ENCODE data around the gene MROH2A. TPM values are rescaled to one million over a fixed set of nuclear protein-coding genes. Genes with fewer than 3 reads are reported as not detected.
A peak's percentile ranks its signal among the peaks of the same experiment; 100 is the strongest.

Gene MROH2A
- total and polyA plus RNA-seq, 4 experiments from 2014 or later: not detected

- DNase-seq: no peak
- intact Hi-C loops (cut with micrococcal nuclease): no loop called here
- no peaks in the 10 kb centered on the region for H3K9me3 ChIP-seq (ENCODE audit: control insufficient read depth in 1 of 2, low read length in 2 of 2)
- no peak overlapping the region for H3K4me3 Mint-ChIP-seq
- H3K27me3 Mint-ChIP-seq: peaks cover 4 to 7% of the 10 kb centered on the region in 2 donors
- H3K9me3 Mint-ChIP-seq: peaks cover 0 to 3% (median 0%) of the 10 kb centered on the region in 8 donors
- ChIA-PET POLR2A (ENCODE audit: partially characterized antibody) (no interaction called here), CTCF (ENCODE audit: partially characterized antibody) (no interaction called here)
- H3K4me3 ChIP-seq (ENCODE audit: low read length in 2 of 2): no peak overlapping the region
- H3K27ac Mint-ChIP-seq: no peak overlapping the region
- no peak overlapping the region for H3K27ac ChIP-seq (ENCODE audit: low read depth, low read length)
- peaks cover 0 to 2% (median 0%) of the 10 kb centered on the region in 4 donors for H3K4me1 Mint-ChIP-seq
- no peaks in the 10 kb centered on the region for H3K36me3 ChIP-seq (ENCODE audit: insufficient read depth, low read length)
- H3K4me1 ChIP-seq (ENCODE audit: insufficient read depth, low read length): no peaks in the 10 kb centered on the region
- H3K27me3 ChIP-seq (ENCODE audit: insufficient read depth, low read length): no peaks in the 10 kb centered on the region
- no peaks in the 10 kb centered on the region for H3K36me3 Mint-ChIP-seq
Measured at GRCh38 chr2:233795735-233796171, 17.6 kb downstream of the MROH2A start.

DNA sequence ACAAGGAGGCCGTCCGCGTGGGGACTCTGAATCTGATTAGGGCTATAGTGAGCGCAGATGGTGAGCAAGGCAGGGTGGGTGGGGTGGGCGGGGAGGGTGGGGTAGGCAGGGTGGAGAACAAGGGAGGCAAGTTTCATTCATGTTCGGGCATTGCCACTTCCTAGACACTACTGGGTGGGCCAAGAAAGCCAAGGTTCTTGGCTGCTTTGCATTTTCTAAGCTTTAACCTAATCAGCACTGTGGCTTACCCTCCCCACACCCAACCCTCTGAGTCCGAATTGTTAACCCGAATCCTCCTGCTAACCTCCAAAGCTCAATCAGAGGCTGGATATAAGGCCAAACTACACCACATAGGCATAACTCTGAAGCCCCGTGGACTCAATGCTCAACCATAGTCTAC, 18.1 kb downstream of the MROH2A start:
- no peaks in the 10 kb centered on the region for H3K27me3 ChIP-seq (ENCODE audit: insufficient read depth, low read length)
- CTCF ChIA-PET (ENCODE audit: partially characterized antibody): no interaction called here
- no peaks in the 10 kb centered on the region for H3K4me1 ChIP-seq (ENCODE audit: insufficient read depth, low read length)
- H3K4me1 Mint-ChIP-seq: peaks cover 0 to 2% (median 0%) of the 10 kb centered on the region in 4 donors
- H3K4me3 Mint-ChIP-seq: no peak overlapping the region
- POLR2A ChIA-PET (ENCODE audit: partially characterized antibody): no interaction called here
- H3K27me3 Mint-ChIP-seq: peaks cover 4 to 7% of the 10 kb centered on the region in 2 donors
- intact Hi-C loops (cut with micrococcal nuclease): no loop called here
- no peaks in the 10 kb centered on the region for H3K9me3 ChIP-seq (ENCODE audit: control insufficient read depth in 1 of 2, low read length in 2 of 2)
- peaks cover 0 to 3% (median 0%) of the 10 kb centered on the region in 8 donors for H3K9me3 Mint-ChIP-seq
- no peaks in the 10 kb centered on the region for H3K36me3 ChIP-seq (ENCODE audit: insufficient read depth, low read length)
- H3K27ac ChIP-seq (ENCODE audit: low read depth, low read length): no peak overlapping the region
- no peaks in the 10 kb centered on the region for H3K36me3 Mint-ChIP-seq
- H3K4me3 ChIP-seq (ENCODE audit: low read length in 2 of 2): no peak overlapping the region
- DNase-seq: no peak
- no peak overlapping the region for H3K27ac Mint-ChIP-seq

GRCh38 chr2:233798335-233799086, 20.4 kb downstream of the MROH2A start:
- POLR2A ChIA-PET (ENCODE audit: partially characterized antibody): no interaction called here
- H3K27ac ChIP-seq (ENCODE audit: low read depth, low read length): no peak overlapping the region

GRCh38 chr2:233799087-233799665, 21.0 kb downstream of the MROH2A start:
- no peaks in the 10 kb centered on the region for H3K9me3 Mint-ChIP-seq

More at GRCh38 chr2:233798335-233799086, 20.4 kb downstream of the MROH2A start:
- CTCF ChIA-PET (ENCODE audit: partially characterized antibody): no interaction called here
- Histone ChIP-seq H3K9me3 (ENCODE audit: control insufficient read depth in 1 of 2, low read length in 2 of 2) (no peaks in the 10 kb centered on the region), H3K4me1 (ENCODE audit: insufficient read depth, low read length) (no peaks in the 10 kb centered on the region), H3K27me3 (ENCODE audit: insufficient read depth, low read length) (no peaks in the 10 kb centered on the region), H3K36me3 (ENCODE audit: insufficient read depth, low read length) (no peaks in the 10 kb centered on the region), H3K4me3 (ENCODE audit: low read length in 2 of 2) (no peak overlapping the region)
- intact Hi-C loops (cut with micrococcal nuclease): no loop called here
- peak overlapping the region in 1 of 7 donors; percentile 27 for H3K27ac Mint-ChIP-seq
- H3K4me3 Mint-ChIP-seq: no peak overlapping the region
- DNase-seq: no peak
- H3K27me3 Mint-ChIP-seq: peaks cover 10 to 13% of the 10 kb centered on the region in 2 donors
- H3K4me1 Mint-ChIP-seq: no peaks in the 10 kb centered on the region
- no peaks in the 10 kb centered on the region for H3K36me3 Mint-ChIP-seq
- peaks cover 0 to under 1% (median 0%) of the 10 kb centered on the region in 8 donors for H3K9me3 Mint-ChIP-seq

DNA sequence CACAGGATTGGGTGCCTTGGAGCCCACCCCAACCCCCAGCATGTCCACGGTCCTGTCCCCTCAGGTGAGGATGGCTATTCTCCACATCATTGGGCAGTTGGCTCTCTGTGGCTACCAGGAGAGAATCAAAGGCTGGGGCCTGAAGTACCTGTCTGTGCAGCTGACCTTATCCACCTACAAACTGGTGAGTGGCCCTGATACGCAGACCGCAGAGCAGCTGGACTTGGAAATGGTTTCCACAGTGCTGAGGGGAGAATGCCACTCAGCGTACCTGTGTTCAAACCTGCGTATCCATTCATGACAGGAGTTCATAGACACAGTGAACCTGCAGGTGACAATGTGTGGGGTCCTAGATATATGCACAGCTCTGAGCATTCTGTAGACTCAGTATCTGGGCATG, 21.6 kb downstream of the MROH2A start:
- H3K36me3 Mint-ChIP-seq: no peaks in the 10 kb centered on the region
- no peaks in the 10 kb centered on the region for H3K4me1 ChIP-seq (ENCODE audit: insufficient read depth, low read length)
- no peak overlapping the region for H3K4me3 Mint-ChIP-seq
- intact Hi-C loops (cut with micrococcal nuclease): no loop called here
- no peaks in the 10 kb centered on the region for H3K27me3 ChIP-seq (ENCODE audit: insufficient read depth, low read length)
- no peak for DNase-seq
- no peaks in the 10 kb centered on the region for H3K4me1 Mint-ChIP-seq
- H3K27me3 Mint-ChIP-seq: peaks cover 10 to 17% of the 10 kb centered on the region in 2 donors
- no peaks in the 10 kb centered on the region for H3K36me3 ChIP-seq (ENCODE audit: insufficient read depth, low read length)
- H3K9me3 Mint-ChIP-seq: no peaks in the 10 kb centered on the region
- ChIA-PET CTCF (ENCODE audit: partially characterized antibody) (no interaction called here), POLR2A (ENCODE audit: partially characterized antibody) (no interaction called here)
- H3K27ac ChIP-seq (ENCODE audit: low read depth, low read length): no peak overlapping the region
- H3K4me3 ChIP-seq (ENCODE audit: low read length in 2 of 2): no peak overlapping the region
- no peak overlapping the region for H3K27ac Mint-ChIP-seq
- H3K9me3 ChIP-seq (ENCODE audit: control insufficient read depth in 1 of 2, low read length in 2 of 2): no peaks in the 10 kb centered on the region

More at GRCh38 chr2:233799087-233799665, 21.0 kb downstream of the MROH2A start:
- intact Hi-C loops (cut with micrococcal nuclease): no loop called here
- Mint-ChIP-seq H3K36me3 (no peaks in the 10 kb centered on the region), H3K4me3 (no peak overlapping the region), H3K27ac (peak overlapping the region in 1 of 7 donors; percentile 27), H3K27me3 (peaks cover 10 to 15% of the 10 kb centered on the region in 2 donors), H3K4me1 (no peaks in the 10 kb centered on the region)
- Histone ChIP-seq H3K27ac (ENCODE audit: low read depth, low read length) (no peak overlapping the region), H3K4me1 (ENCODE audit: insufficient read depth, low read length) (no peaks in the 10 kb centered on the region), H3K36me3 (ENCODE audit: insufficient read depth, low read length) (no peaks in the 10 kb centered on the region), H3K4me3 (ENCODE audit: low read length in 2 of 2) (no peak overlapping the region), H3K27me3 (ENCODE audit: insufficient read depth, low read length) (no peaks in the 10 kb centered on the region), H3K9me3 (ENCODE audit: control insufficient read depth in 1 of 2, low read length in 2 of 2) (no peaks in the 10 kb centered on the region)
- POLR2A ChIA-PET (ENCODE audit: partially characterized antibody): no interaction called here
- no peak for DNase-seq
- CTCF ChIA-PET (ENCODE audit: partially characterized antibody): no interaction called here

GRCh38 chr2:233800208-233800607, 22.1 kb downstream of the MROH2A start:
- H3K27me3 Mint-ChIP-seq: peaks cover 8 to 17% of the 10 kb centered on the region in 2 donors
- ChIA-PET CTCF (ENCODE audit: partially characterized antibody) (no interaction called here), POLR2A (ENCODE audit: partially characterized antibody) (no interaction called here)
- Histone ChIP-seq H3K27me3 (ENCODE audit: insufficient read depth, low read length) (no peaks in the 10 kb centered on the region), H3K36me3 (ENCODE audit: insufficient read depth, low read length) (no peaks in the 10 kb centered on the region), H3K27ac (ENCODE audit: low read depth, low read length) (no peak overlapping the region), H3K4me3 (ENCODE audit: low read length in 2 of 2) (no peak overlapping the region), H3K4me1 (ENCODE audit: insufficient read depth, low read length) (no peaks in the 10 kb centered on the region), H3K9me3 (ENCODE audit: control insufficient read depth in 1 of 2, low read length in 2 of 2) (no peaks in the 10 kb centered on the region)
- H3K9me3 Mint-ChIP-seq: no peaks in the 10 kb centered on the region
- no peak overlapping the region for H3K27ac Mint-ChIP-seq
- H3K4me3 Mint-ChIP-seq: no peak overlapping the region
- no peaks in the 10 kb centered on the region for H3K36me3 Mint-ChIP-seq
- intact Hi-C loops (cut with micrococcal nuclease): no loop called here
- H3K4me1 Mint-ChIP-seq: no peaks in the 10 kb centered on the region
- no peak for DNase-seq

DNA sequence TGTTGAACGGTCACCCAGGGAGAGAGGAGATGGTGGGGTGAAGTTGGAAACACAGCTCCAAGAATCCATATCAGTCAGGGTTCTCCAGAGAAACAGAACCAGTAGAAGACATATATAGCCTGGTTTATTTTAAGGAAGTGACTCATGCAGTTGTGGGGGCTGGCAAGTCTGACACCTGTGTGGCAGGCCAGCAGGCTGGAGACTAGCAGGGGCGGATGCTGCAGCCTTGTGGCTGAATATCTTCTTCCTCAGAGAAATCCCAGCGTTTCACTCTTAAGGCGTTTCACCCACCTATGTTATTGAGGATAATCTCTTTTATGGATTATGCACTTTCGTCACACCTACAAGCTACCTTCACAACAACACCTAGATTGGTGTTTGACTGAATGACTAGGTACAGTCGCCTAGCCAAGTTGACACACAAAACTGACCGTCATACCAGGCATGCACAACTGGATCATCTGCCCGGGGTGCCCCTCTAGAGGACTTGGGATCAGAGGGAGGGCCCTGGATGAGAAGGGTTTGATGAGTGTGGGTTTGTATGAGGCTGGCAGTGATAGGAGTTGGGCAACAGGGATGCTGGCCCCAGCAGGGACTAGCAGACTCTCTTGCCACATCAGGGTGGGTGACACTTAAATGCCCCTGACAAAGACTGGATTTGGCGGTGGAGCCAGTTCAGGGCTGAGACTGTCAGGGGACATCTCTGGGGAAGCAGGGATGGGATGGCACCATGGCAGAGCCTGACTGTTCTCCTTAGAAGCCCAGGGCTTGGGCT, 23.4 kb downstream of the MROH2A start:
- ChIA-PET POLR2A (ENCODE audit: partially characterized antibody) (no interaction called here), CTCF (ENCODE audit: partially characterized antibody) (no interaction called here)
- H3K27ac Mint-ChIP-seq: no peak overlapping the region

More for the DNA sequence above, 23.4 kb downstream of the MROH2A start:
- Mint-ChIP-seq H3K27me3 (peaks cover 8 to 17% of the 10 kb centered on the region in 2 donors), H3K36me3 (no peaks in the 10 kb centered on the region), H3K4me1 (no peaks in the 10 kb centered on the region), H3K9me3 (no peaks in the 10 kb centered on the region), H3K4me3 (no peak overlapping the region)
- H3K4me3 ChIP-seq (ENCODE audit: low read length in 2 of 2): no peak overlapping the region
- no peak overlapping the region for H3K27ac ChIP-seq (ENCODE audit: low read depth, low read length)
- H3K27me3 ChIP-seq (ENCODE audit: insufficient read depth, low read length): no peaks in the 10 kb centered on the region
- intact Hi-C loops (cut with micrococcal nuclease): no loop called here
- H3K9me3 ChIP-seq (ENCODE audit: control insufficient read depth in 1 of 2, low read length in 2 of 2): no peaks in the 10 kb centered on the region
- DNase-seq: no peak
- H3K4me1 ChIP-seq (ENCODE audit: insufficient read depth, low read length): no peaks in the 10 kb centered on the region
- no peaks in the 10 kb centered on the region for H3K36me3 ChIP-seq (ENCODE audit: insufficient read depth, low read length)
